Stimulated activated CD4-positive, alpha-beta T cell treated with anti-CD3 and anti-CD28 coated beads, Interleukin-15, amount 100 ng/mL, for 48 hours (primary cell): Measurements from ENCODE around the gene SLC5A3.

Source experiments
- DNase-seq, 2 donors: peaks; one replicate each; pipeline ENCODE4 v3.0.0-alpha.2; 2020; ENCODE audit warnings: low read depth in 2 of 2

The SLC5A3 gene

DNA sequence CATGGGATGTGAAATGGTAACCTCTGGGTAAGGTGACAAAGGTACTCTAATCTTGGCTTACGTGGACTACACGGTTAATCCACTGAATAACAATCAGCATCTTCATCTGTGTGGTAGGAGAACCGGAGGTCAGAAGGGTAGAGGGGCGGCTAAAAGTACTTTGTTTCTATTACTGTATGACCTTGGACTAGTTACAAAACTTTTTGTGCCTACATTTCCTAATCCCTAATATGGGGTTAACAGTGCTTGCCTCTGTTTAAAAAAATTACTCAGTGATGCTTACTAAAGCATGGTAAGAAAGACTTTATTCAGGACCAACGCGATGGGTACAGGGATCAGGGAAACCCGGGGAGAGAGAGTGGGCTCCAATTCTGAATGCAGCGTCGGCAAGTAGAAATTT, 1.7 kb upstream of the SLC5A3 start:
- DNase-seq: no peak

GRCh38 chr21:34072145-34073031, 990 bp upstream of the SLC5A3 start:
- no peak for DNase-seq

- DNase-seq: no peak
These were observed 438 bp downstream of the SLC5A3 start for GRCh38 chr21:34073749-34074282.

DNA sequence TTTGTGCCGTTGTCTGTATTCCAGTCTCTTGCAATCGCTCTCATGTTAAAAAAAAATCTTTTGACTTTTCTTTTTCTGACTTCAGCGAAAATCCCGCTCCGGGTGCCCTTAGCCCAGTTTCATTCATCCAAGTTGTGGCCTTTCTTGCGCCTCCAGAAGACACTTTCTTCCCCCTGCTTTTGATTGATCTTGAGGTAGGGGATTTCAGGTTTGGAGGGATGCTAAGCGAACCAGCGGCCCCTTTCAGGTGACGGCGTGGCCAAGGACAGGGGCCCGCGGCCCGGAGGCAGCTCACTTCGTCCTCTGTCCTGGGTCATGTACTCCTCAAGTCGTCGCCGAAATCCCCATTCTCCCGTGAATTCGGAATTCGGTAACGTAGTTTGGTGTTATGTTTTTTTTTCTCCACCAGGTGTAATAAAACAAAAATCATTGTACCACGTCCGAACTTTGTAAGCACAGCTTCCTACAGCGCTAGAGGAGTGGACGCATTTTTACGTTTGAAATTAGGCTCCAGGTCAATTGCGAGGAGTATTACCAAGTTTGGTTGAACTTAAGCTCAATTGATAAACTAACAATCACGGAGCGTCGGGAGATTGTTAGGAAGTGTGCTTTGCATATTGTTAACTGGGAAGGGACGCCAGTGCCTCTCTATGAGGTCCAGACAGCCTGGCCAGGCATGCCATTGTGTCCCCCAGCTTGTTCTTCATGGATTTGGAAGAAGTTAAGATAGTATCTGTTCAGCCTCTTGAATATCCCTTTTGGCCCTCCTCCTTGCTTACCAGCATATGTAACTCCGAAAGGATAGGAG, 1.1 kb downstream of the SLC5A3 start:
- no peak for DNase-seq

GRCh38 chr21:34075091-34075425, 1.7 kb downstream of the SLC5A3 start:
- DNase-seq: no peak

- DNase-seq: no peak
These were observed 2.6 kb downstream of the SLC5A3 start for GRCh38 chr21:34075760-34076660.

DNA sequence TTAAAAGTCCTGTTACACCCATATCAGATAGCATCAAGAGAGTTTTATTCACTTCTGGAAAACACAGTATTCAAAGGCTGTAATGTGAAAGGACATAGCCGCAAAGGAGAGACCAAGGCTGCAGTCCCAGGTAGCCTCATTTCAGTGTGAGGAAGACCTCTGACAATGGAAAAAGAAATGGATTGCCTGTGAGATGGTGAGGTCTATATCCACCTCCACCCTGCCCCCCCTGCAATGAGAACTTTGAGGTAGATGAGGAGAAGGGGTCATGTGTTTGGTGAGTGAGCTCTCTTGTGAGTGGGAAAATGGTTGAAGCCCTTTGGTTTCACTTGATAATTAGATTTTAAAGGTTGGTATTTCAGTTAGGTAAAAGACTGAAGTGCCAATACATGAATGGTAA, 3.5 kb downstream of the SLC5A3 start:
- no peak for DNase-seq

DNA sequence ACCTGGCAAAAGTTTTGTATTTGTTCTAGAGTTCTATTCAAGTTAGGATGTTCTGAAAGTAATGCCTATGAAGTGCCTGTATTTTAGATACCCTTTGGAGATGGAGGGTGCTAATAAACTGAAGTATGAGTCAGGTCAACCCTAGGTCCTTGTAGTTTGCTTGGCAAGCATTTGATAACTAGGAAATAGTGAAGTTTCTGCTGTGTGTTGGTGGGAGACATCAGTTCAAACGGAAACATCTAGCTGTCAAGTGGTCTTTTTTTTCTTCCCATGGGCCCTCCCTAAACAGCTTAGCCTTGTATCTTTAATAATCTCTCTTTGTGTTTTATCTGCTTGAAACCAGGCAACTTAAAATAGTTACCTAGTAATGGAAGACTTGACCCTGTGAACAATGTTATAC, 4.5 kb downstream of the SLC5A3 start:
- no peak for DNase-seq

GRCh38 chr21:34078915-34079314, 5.5 kb downstream of the SLC5A3 start:
- no peak for DNase-seq

DNA sequence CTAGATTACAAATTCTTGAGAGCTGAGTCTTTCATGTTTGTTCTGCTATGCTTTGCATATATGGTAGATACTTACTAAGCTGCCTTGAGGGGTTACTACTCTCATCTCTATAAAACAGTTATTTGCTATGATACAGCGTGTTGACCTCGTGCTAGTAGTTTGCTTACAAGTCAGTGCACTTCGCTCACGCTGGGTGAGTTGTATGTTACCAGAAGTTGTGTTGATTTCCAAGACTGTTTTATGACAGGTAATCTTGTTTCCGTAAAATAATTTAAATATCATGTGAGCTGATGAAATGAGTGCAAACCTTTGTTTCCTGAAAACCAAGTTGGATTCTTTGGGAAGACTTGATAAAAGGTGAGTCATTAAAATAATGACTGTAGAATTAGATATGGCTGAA, 7.3 kb downstream of the SLC5A3 start:
- no peak for DNase-seq

DNA sequence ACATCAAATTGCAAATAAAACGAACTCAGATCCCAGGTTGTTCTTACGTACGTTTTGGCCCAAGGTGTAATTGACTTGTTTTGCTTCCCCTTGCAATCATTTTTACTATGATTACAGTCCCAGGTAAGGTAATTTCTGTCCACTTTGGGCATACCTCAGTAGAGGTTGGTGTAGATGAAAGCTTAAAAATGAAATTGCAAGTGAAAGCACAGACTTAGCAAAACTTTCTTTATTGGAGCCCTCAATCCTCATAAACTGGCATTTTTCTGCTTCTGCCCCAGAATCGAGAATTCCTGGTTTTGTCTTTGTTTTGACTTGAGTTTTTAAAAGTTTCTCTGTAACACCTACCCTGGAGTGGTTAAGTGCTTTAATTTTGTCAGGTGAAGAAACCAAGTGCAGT, 9.4 kb downstream of the SLC5A3 start:
- DNase-seq: no peak

DNA sequence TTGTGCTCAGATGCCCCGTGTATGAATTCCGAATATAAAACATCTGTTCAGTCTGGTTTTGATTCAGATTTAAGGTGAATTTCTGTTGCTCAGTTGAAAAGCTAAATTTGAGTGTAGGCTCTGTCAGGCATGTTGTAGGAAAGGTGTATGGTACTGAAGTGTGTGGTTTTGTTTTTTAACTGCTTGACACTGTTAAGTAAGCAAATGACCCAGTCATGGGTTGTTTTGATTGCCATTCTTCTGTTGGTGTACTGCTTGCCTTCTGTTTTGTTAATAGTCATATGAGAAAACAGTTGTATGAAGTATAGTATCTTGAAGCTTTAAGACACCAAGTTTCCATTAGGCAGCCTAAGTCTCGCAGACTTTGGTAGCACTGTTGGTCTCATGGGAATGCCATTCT, 10.0 kb downstream of the SLC5A3 start:
- DNase-seq: no peak

DNA sequence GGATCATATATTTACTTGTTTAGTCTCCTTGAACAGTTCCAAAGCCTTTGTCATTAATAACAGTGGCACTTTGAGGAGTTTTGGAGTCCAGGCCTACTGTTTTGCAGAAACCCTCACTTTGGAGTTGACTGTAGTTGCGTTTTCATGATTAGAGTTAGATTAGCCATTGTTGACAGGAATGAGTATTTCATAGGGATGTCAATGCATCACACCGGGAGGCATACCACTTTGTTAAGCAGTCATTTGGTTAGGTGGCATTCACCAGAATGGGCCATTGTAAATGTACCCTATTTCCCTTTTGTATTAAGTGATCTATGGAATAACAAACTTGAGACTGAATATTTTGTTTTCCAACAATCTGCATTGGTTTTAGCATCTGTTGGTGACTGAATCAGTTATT, 11.8 kb downstream of the SLC5A3 start:
- DNase-seq: no peak

- no peak for DNase-seq
These were observed 13.5 kb downstream of the SLC5A3 start for GRCh38 chr21:34086887-34087306.

- no peak for DNase-seq
These were observed 15.4 kb downstream of the SLC5A3 start for GRCh38 chr21:34088752-34089151.

DNA sequence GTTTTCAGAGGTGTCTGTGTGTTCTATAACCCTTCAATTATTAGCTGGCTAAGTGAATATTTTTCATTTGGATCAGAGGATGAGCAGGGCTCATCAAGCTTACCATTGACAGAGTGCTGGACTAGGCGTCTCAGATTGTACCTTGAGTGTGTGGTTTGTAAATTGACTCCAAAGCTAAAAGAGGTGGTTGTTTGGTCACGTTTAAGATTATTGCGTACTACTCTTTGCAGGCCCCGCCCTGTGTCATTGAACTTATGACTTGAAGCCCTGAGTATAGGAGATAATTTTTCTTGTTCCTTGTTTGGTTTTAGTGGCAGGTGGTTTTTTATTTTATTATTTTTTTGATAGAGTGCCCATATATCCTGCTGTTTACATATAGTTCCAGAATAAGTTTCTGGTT, 17.7 kb downstream of the SLC5A3 start:
- DNase-seq: no peak

DNA sequence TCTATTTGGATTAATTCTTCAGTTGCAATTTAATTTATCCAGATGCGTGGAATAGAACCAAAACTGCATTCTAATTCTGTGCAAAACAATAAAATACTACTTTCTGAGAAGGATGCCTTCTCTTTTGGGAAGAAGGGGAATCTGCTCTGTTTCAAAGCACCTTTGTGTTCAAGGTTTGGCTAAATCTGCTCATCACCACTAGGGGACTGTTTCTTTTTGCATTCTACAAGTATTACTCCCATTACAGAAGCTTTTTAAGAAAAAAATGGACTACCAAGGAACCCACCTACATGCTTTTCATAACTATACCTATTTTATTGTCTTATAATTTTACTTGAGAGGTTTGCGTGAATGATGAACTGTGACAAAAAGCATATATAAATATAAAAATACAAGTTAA, 18.2 kb downstream of the SLC5A3 start:
- DNase-seq: no peak

GRCh38 chr21:34092262-34092921, 19.0 kb downstream of the SLC5A3 start:
- no peak for DNase-seq

GRCh38 chr21:34093083-34093482, 19.7 kb downstream of the SLC5A3 start:
- DNase-seq: no peak

DNA sequence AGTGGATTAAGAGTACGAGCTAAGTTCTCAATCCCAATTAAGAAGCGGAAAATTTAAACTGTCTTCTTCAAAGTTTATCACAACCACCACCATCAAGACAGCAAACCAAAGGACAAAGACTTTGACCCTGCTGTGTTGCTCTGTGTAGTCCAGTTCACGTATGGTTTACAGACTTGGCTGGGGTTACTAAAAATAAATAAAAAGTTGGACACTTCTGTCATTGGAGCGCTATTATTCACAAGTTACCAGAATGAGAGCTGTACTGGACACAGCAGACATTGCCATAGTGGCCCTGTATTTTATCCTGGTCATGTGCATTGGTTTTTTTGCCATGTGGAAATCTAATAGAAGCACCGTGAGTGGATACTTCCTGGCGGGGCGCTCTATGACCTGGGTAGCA, 21.6 kb downstream of the SLC5A3 start:
- DNase-seq: no peak

- DNase-seq: no peak
These were observed 24.1 kb downstream of the SLC5A3 start for GRCh38 chr21:34097442-34097841.
